ENCODE results near the gene MAP1B.
A peak's percentile ranks its signal among the peaks of the same experiment; 100 is the strongest.

The MAP1B gene

DNA sequence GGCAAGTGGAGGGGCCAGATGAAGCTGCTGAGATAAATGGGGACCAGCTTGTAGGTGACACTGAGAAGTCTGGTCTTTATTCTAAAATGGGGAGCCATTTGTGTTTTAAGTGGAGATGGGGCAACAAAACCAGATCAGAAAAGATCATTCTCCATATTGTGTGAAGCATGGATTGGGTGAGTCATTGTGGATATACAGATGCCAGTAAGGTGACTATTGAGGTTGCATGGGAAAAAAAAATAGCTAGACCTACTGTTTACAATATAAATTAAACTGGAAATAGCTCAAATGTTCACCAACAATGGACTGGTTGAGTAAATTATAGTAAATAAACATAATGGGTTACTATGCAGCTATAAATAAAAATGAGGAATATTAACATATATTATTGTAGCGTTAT lies 5.4 kb upstream of the MAP1B start:
- DNase-seq = no peak

DNA sequence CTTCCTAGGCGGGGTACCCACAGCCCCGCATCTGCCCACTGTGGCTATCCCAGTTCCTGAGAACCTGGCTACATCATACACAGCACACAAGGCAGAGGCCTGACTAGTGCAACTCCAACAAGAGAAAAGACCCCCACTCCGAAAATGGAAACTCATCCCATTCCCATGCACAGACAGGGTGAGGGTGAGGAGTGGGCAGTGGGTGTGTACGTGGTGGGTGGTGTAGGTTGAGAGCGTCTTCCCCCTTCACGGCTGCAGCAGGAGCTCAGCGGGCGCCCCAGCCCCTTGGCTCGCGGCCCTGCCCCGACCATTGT lies 501 bp upstream of the MAP1B start:
- DNase-seq = no peak

DNA sequence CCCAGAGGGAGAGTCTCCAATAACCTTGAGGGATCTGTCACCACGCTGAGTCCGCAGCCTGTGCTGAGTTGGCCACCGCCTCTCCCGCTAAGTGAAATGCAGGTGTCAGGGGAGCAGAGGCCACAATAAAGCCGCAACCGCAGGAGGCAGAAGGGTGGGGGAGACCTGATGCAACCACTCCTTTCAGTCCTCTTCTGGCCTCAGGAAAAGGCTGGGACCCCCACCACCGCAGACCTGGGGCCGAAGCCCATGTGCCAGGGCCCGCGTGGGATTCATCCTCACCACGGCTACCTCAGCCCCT lies 576 bp downstream of the MAP1B start:
- peak; percentile 43 for DNase-seq

DNA sequence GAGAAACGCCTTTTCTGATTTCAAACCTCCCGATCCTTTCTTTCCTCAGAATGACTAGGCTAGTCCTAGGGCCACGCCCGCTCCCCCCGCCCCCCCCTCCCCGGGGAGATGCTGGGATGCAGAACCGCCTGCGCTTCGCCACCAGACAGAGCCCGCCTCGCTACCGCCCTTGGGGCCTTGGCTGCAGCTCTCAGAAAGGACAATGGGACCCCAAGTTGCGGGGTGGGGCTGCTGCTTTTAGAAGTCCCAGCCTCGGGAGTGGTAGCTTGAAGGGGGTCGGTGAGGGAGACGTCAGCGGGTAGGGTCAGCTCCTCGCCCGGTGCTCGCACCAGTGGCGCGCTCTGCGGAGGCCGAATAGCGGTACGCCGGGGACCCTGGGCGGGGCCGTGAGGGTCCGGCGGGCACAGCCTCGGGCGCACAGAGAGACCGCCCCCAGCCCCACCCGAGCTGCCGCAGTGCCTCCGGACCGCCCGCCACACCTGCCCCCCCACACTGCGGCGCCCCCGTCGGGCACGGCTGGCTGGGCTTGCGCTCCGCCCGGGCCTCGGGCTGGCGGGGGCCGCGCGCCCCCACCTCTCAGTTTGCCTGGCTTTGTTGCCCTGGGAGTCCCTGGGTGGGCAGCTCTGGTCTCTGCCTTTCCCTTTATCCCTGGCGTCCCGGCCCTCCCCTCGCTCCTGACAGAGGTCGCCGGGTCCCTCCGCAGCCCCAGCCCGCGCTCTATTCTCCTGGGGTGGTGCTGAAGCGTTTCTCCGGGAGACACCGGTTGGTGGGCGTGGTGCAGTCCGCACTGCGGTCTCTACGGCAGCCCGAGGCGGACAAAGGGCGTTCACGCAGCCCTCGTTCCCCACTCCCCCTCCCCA lies 1.2 kb downstream of the MAP1B start:
- peak; percentile 43 for DNase-seq

DNA sequence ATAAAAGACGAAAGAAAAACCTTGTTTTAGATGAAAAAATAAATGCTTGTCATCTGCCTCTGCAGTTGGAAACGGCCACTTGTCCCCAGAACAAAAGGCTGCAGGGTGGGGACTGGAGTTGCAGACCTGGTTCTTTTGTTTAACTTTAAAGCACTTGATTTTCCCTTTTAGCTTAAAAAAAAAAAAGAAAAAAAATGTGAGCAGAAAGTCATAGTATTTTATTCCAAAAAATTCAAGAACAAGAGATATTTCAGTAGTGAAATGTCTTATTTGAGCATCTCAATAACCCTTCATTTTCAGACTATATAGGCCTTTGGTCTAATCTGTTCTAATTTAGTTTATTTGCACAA lies 1.8 kb downstream of the MAP1B start:
- DNase-seq = no peak

DNA sequence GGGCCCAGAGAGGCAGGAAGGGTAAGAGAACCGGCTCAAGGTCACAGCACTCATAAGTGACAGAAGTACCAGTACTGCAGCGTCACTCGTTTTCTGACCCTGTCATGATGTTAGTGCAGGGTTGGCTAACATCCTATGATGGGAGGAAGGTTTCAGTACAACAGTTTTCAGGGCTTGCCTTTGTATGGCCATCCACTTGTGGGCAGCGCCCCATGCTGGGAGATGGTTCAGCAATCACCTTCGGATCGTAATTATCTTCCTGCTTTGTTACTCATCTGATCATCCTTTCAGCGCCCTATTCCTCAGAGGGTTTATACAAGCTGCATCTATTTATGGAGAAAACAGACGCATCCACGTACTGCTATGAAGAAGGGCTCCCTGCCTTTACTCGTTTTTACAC lies 2.4 kb downstream of the MAP1B start:
- DNase-seq = peak; percentile 22

DNA sequence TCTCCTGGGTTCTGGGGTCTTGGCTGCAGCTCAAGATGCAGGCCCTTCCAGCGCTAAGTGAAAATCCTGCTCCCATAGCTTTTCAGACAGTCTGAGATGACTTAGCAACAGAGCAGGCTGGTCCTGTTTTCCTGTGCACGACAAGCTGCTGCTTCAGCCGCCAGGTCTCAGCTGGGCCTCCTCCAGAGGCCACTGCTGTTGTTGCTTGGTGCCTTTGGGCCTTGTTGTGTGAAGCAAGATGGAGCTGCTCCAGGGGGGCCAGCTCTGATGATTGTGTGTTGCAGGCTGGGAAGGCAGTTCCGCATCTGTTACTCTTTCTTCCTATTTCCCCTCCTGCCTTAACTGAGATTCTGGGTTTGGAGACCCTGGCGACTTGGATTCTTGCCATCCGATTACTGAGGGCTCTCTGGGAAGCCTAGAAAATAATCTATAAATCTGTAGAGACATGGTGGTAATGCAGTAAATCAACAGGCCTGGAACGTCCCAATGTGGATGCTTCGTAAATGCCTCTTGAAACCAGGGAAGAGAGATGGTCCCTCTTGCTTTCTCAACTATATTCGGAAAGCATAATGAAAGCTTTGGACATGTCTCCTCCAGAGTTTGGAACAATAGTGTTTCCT lies 3.2 kb downstream of the MAP1B start:
- no peak for DNase-seq

DNA sequence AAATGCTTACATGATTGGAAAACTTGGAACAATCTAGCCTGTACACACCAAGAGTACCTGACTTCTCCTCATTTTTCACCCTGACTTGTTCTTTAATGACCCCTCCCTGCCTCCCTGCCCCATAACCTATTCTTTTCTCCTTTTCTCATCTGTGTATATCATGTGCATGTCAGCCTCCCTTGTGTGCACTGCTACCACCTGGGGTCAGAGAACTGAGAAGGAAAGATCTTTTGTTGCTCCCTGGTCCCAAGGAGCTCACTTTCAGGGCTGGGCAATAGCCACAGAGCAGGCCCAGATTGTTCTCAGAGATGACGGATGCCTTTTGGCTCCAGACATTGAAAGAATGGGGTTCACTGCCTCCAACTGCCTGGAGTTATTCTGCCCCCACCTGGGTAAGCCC lies 5.1 kb downstream of the MAP1B start:
- DNase-seq = no peak

DNA sequence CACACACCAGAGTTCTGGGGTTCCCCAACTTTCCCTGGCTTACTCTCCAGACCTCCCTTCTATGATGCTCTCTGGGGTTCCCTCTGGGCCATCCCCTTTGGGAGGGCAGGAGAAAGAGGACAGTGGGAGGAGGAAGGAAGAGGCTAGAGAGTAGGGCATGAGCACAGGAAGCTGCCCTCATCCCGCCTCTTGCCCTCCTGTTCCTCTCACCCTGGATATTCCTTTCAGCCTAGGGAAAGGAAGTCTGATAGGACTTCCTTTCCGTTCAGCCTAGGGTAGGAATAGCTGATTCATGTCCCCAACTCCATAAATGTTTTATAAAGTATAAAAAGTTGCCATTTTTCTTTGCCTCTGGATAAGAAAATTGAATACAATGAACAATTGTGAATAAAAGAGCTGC lies 7.4 kb downstream of the MAP1B start:
- DNase-seq = no peak

DNA sequence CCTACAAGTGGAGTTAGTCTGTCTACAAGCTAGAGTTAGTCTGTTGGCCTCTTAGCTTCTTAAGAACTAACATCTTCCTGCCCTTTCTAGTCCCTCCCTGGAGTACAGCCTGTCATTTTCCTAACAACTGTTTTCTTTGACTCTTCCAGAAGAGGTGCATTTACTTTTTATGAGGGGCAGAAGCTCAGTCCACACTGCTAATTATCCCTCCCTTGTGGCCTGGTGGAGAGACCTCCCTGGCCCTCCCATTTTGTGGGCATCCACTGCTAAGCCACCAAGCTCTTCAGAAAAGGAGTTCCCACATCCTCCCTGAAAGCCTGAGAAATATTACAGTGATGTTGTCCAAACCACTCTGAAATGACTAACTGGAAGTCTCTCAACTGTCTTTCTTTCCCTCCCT lies 8.0 kb downstream of the MAP1B start:
- no peak for DNase-seq

DNA sequence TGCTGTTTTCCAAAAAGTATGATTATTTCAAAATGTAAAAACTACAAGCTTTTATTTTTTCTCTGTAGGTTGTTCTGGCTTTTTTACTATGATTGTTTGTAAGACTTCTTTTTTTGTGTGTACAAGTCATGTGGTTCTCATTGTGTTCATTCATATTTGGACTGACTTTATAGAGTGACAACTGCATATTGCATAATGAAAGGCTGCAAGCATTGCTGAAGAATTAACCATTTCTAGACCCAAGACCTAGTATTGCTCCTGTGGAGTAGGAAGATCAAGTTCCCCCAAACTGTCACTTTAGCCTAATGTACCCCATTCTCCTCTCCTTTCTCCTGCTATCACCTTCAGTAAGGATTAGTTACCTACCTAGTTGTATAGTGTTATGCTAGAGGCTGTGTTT lies 10.0 kb downstream of the MAP1B start:
- DNase-seq = no peak

DNA sequence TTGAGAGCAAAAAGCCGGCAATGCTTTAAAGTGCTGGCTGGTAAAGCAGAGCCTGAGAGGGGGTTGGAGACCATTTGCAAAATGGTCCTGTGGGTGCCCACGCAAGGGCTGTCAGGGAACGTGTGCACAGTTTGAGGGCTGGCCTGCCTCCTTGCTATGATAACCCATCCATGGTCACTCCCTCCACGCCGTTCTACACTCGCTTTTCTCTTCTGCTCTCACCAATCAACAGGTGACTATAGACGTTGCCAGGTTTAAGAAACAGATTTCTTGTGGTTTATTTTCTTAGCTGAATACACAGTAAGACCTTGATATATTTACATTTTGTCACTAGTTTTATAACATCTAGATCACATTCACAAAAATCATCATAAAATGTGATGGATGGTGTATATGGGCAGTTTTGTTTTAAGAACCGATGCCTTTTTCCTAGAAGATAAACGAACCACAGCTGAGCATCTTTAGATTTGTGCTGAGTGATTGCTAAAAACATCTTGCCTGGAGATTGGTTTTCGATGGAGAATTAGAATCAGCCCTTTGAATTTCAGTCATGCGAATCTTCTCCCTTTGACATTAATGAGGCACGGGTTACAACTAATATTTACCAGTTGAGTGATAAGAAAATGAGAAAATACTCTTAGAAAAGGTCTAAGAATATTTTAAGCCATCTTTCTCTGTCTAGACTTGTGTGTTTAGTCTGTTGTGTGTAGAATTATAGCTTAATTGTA lies 13.9 kb downstream of the MAP1B start:
- no peak for DNase-seq

DNA sequence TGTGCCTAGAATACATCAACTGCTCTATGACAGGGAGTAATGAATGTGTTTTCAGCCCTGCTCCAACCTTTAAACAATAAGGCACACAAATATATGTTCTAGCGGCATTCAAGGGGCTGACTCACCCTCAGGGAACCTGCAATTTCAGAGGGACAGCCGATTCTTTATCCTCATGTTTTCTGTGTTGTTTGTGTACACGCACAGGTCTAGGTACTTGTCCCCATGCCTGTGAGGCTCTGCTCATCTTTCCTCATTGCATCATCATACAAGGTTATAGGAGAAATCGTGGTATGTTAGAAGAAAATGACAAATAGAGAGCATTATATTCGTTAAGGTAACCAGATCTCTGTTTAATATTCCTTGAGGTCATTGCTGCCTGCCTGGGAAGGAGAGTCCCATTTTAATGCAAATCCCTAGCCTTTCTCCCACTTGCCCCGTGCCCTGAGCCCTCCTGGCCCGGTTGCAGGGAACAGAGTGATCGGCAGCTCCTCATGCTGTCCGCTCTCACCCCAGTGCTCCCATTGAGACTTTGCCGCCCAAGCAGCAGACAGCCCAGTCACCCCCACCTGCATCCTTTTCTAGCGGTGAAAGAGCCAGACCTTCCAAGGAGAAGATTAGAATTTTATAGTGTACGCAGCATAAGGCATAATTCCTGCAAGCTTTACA lies 14.6 kb downstream of the MAP1B start:
- DNase-seq = no peak

DNA sequence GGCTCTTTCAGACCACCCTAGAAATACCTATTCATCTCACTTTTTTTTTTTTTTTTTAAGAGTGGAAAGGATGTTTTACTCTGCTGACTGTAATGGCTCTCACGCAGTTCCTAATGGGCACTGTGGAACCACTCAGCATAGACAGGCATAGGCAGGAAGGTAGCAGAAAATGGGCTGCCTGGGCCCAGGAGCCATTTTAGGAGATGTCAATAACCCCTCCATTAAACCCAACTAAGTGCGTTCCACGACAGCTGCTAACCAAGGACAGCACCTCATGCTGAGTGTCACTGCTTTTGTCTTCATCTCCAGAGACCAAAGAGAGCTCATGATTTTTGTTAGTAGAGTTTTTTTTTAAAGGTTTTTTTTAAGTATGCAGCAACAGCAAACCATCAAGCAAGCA lies 15.3 kb downstream of the MAP1B start:
- no peak for DNase-seq

DNA sequence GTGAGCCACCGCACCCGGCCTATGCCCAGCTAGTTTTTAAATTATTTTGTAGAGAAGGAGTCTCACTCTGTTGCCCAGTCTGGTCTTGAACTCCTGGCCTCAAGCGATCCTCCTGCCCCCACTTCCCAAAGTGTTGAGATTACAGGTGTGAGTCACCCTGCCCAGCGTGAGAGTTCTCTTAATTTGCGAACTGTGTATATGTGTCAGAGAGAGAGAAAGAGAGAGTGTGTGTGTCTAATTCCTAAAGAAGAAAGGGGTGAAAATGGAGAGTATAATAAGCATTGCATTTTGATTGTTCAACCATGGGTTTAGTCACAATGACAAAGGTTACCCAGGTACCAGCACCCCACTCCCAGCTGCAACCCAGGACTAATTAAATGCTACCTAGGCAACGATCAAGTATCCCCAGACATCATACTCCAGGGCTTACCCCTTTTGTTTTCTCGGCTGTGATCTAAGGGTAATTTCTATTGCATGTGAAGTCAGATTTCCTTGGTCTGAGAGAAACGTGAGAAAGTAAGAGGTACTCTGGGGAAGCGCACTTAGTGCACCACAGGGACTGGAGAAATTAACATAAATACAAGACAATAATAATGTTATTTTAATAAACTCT lies 16.6 kb downstream of the MAP1B start:
- no peak for DNase-seq

DNA sequence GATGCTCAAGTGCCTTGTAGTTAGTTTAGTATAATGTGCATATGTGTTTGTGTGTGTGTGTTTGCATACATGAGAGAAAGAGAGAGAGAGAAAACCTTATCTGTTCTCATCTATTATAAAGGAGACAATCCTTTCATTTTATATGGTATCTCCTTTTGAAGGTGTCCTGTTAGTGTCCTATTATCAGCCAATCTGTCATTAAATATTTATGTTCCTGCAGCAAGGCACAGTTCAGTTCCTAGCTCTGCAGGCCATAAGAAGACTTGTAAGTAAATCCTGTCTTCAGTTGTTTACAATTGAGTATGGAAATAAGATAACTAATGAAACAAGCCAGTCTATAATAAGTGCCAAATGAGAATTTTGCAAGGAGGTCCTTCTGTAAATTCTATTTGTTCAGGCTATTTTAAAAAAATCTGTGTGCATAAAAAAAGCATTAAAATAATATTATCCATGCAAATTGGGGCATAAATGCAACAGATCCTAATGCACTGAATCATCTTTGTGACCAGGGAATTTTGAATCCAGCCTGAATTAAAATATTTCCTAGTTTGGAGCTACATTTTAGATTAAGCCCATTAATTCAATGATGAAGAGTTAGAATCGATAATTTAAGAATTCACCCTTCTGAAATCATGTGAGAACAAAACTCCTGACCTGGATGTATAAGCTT lies 18.1 kb downstream of the MAP1B start:
- DNase-seq = no peak

DNA sequence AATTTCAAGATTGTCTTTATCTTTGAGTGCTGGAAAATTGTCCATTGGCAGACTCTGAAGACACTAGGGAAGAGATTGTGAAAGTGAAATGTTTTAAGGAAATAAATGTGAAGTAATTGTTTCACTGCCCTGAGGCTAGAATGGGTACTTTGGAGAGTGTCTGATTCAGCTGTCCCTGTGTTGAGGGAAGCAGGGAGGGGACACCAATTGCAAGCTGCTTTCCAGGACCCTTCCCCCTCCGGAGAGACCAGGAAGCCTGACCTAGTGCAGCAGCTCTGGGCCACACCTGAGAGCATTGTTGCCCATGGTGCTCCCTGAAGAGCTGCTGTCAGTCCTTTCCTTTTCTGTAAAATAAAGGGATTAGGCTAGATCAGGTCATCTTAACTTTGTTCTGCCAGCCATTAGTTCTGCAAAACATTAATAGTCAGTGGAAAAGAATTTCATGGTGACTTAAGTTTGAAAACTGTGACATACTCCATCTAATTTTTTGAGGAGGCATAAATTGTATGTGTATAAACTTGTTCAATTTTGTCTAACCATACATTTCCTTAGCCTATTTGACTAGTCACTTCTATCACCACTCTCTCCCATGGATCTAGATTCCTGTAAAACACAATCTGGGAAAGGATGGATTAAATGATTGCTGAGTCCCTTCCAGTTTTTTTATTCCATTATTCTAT lies 18.8 kb downstream of the MAP1B start:
- DNase-seq = no peak

DNA sequence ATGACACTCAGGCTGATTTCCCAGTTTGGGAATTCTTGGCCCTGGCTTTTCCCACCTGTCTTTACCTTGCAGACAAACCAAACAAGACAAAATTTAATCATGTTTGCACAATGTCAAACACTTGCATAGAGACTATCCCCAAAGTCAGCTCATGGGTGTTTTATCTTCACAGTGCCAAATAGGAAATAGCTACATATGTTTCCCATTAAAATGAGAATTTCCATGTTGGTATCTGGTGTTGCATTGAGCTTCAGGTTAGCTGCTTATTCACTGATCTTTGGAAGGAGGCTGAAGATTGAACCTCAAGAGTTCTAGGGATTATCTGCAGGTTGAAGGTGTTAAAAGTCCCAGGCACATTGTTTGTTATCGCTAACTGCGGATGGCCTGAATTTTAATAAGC lies 19.5 kb downstream of the MAP1B start:
- no peak for DNase-seq

DNA sequence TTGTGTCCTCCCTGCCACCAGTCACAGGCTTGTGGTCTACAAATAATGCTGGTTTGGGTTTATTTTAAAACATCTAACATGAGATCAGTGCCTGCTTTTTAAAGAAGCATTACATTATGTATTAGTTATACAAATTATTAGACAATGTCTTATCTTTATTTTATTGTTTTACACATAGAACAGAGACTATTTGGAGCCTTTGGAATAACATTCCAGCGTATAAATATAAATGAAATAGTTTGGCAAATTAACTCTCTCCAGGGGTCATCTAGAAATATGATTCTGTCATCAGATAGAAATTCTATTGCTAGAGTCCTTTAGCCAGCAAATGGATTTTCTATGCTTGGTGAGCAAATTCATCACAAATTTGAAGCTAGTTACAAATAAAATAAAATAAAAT lies 22.4 kb downstream of the MAP1B start:
- no peak for DNase-seq

DNA sequence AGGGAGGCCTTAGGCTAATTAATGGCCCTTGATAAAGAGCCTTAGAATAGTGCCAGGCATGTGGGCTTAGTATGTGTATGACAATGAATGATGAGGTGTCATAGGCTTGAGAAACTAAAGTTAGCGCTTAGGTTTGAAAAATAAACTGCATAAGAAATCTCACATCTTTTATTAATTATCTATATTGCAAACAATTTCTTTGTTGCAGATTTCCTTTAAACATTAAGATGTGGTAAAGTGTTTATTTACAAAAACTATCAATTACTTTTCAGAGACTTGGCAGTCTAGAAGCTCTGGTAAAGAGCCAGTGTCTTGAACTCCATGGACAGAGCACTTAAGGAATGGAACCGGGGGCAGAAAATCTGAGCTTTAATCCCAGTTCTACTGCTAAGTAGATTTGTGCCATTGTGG lies 23.1 kb downstream of the MAP1B start:
- no peak for DNase-seq

DNA sequence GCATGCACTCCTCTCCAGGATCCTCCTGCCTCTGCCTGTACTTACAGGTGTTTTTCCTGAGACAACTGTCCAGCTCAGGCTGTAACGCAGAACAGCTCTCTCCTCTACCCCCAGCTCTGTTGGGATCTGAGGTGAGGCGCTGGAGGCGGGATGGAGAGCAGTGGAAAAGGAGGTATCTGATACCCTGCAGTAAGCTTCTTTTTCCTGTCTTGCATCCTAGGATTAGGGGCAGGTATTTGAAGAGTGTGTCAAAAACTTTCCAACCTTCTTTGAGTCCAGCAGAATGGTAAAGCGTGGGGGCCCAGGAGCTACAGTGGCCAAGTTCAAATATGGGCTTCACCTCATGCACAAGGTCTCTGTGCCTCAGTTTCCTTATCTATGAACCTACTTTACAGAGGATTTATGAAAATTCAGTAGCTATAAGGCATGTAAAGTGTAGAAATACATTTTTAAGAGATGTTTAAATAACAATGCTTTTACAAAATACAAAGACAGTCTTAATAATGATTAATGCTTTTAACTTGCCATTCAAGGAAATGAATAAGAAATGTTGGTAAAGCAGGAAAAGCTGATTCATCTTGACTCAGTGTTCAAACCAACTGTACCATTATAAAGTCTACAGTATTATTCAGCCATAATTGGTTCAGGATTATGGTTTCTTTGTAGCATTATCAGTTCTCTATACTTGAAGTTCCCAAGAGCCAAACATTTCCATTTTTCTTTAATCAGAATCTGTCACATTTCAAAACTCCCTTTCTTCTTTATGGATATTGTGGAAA lies 26.1 kb downstream of the MAP1B start:
- DNase-seq = no peak

Measured in NCI-H510A treated with DMSO at 0.1 percent for 48 hours (cell line).